Measurements from ENCODE around the gene KLHL29.

KLHL29 gene

DNA sequence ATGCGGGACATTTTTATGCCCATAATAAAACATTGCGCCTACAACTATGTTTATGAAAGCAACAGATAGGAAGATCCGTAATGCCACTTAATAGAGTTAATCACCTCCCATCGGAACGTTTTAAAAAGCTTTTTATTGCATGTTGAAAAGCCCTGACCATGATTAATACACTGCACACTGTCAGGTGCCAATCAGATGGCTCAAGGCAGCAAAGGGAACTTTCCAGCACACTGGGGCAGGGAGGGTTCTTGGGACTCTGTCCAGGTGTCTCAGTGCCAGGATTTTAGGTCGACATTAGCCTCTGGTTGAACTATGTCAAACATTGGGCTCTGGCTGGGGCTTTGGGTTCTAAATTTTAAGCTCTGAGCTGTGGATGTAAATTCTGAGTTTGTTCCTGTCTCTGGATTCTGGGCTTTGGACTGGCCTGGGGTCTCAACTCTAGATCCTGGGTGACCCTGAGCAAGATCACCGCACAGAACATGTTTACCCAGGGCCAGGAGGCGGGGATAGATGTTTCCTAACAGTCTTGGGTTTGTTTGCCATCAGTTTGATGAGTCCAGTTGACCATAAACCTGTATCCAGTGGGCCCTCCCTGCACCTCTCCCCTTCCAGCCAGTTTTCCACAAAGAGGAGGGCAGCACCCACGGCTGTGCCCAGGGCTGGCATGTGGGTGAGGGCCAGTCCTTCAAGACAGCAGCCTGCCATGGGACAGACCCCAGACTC, 279.2 kb downstream of the KLHL29 start:
- H3K4me3 ChIP-seq (ENCODE audit: low read depth, low read length): no peak overlapping the region

DNA sequence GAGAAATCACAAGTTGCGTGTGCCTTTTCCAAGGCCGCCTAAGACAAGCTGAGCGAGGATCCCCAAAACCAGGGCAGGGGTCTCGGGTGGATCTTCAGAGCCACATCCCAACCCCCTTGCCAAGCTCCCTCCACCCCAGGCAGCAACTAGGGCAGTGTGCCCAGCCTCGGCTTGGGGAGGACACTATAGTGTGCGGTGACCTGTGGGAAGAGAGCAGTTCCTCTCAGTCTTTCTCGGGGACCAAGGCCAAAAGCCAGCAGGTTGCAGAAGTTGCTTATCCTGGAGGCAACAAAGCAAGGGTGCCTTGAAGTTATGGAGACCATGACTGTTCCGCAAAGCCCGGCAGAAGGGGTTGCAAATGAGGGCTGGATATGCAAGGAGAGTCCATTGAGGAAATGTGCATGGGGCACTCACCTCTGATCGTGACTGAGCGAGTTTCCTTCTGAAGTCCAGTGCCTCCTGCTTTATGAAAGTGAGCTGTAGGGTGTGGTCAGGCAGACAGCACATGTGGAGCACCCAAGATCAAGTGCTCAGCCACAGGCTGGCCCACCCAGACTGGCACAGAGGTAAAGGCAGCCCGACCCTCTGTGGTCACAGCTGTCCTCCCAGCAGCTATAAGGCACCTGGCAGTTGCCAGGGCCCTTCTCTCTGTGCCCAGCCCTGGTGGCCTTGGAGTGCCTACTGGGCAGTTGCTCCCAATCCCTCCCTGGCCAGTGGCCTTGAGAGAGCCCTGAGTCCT, 281.4 kb downstream of the KLHL29 start:
- no peak overlapping the region for H3K4me3 ChIP-seq (ENCODE audit: low read depth, low read length)

DNA sequence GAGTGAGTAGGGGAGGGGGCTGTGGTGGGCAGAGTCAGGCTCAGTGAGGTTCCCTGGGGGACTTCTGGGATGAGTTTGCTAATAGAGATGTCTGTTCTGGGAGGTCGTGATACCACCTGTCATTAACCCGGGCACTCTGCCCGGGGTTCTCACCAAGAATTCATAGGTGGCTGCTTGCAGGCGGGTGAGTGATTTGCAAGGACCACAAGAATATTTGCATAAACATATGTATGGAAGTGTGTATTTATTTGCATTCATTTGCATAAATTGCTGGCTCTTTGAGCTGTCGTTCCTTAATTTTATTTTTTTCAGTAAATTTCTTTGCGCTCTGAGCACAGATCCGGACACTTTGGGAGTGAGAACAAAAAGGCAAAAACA, 282.0 kb downstream of the KLHL29 start:
- no peak overlapping the region for H3K4me3 ChIP-seq (ENCODE audit: low read depth, low read length)

DNA sequence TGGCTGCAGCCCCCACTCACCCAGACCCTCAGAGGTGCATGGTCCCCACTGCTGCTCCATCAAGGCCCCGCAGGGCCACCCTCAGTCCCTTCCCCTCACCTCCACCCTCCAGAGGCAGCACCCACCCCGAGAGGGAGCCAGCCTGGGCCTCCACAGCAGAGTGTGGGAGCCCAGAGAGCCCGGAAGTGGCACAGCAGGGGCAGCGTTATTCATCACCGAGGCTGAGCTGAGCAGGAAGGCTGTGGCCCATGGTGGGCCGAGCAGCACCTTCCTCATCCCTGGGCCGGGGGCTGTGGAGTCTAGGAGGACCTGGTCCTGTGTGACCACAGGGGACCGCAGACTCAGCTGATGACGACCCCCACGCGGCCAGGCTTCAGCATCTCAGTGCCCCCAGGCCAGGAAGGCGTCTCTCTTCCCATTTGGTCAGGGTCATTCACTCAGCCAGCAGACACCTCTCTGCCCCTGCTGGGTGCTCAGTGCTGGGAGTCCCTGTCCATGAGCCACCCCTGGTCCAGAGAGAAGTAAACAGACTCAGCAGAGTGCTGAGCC, 283.9 kb downstream of the KLHL29 start:
- no peak overlapping the region for H3K4me3 ChIP-seq (ENCODE audit: low read depth, low read length)

DNA sequence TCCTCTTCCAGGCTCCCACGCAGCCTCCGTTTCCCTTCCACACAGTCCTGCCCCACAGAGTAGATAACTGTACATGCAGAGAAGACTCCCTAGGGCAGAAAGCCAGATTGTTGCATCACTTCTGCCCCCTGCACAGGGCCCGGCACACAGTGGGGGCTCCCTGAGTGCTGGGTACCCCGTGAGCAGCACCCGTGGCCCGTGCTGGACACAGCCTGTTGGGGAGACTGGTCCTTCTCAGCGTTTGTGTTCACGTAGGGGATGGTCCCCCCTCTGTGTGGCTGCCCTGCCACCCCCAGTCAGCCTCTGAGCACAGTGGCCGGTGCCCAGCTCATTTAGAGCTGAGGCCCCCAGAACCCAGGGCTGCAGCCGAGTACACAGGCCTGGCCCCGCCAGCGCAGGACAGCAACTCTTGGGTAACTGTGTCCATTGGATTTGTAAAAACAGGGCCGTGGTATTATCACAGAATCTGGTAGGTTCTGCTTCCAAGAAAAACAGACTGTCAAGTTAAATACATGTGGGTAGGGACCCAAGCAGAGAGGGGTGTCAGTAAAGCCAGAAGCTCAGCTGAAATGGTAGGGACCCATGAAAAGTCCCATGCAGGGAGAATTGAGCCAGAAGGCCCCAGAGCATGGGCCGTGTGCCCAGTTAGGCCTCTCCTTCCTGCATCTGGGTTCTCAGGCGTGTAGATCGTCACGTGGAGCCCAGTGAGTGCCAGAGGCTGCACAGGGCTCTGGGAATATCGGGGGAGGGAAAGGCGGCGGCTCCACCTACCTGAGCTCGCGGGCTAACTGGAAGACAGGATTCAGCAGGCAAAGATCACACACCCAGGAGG, 284.6 kb downstream of the KLHL29 start:
- no peak overlapping the region for H3K4me3 ChIP-seq (ENCODE audit: low read depth, low read length)

DNA sequence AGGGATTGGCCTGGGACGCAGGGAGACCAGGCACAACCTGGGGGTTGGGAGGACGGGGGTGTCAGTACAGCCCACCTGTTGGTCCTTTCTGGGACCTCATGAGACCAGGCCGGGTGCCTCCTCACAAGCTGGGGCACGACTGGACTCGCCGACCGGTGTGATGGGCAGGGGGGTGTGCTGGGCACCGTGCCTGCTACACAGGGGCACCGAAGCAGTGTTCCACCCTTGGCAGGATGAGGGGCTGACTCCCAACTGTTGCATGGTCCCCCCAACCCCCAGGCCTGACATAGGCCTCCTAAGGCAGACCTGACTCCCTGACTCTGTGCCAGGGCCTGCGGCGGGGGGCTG, 285.2 kb downstream of the KLHL29 start:
- H3K4me3 ChIP-seq (ENCODE audit: low read depth, low read length): no peak overlapping the region

DNA sequence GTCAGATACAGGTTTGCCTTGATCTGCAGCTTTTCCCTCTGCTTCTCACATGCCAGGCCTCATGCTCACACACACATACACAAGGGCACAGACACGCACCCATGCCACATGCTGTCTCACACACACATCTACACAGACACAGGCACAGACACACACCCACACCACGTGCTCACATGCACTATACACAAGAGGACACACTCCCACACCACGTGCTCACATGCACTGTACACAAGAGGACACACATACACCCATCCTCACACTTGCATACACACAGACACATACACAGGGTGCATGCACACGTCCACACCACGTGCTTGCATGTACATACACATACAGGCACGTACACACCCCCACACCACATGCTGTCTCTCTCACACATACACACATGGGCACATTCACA, 288.1 kb downstream of the KLHL29 start:
- H3K4me3 ChIP-seq (ENCODE audit: low read depth, low read length): no peak overlapping the region

DNA sequence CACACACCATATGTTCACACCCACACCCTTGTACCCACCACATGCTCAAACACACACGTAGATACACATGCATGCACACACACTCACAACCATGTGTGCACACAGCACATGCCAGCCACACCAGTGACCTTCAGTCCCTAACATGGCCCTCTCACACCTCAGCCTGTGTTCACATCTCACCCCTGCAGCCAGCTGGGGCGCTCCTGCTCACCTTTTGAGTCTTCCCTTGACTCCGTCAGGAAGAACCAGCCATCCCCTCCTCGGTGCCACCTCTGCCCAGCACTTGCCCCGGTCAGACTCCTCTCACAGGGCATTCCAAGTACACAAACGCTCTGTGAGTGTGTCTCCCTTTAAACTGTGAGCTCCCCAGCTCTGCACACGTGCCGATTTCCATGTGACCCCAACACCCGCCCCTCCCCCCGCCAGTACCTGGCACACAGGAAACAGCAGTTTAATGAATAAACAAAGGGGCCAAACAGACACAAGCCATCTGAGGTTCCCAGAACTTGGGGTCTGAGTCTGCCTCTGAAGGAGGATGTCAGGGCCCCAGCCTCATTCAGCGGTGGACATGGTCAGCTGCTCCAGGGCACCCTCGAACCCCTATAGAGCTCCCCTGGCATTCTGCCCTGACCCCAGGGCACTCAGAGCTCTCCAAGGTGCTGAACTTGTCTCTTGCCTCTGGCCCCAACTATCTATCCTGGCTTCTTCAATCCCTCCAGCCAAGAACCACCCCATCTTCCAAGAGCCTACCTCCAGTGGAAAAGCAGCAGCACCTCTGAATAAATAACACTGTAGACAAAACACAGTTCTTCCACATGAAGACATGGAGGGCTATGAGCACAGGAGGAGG, 289.1 kb downstream of the KLHL29 start:
- H3K4me3 ChIP-seq (ENCODE audit: low read depth, low read length): no peak overlapping the region

DNA sequence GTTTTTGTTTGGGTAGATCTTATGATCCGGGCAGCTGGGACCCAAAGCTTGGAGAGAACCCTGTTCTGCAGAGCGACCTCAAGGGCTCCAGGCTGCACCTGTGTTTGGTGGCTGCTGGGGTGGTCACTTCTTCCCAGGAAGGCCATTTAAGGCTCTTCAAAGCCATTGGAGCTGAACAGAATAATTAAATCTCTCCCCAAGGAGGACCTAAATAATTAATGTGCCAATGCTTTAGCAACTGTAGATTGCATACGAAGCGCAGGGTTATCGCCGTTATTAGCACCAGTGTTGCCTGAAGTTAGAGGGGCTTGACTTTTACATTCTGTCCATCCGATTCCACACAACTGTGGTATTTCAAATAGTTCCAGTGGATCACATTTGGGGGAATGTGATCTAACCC, 290.5 kb downstream of the KLHL29 start:
- H3K4me3 ChIP-seq (ENCODE audit: low read depth, low read length): no peak overlapping the region

DNA sequence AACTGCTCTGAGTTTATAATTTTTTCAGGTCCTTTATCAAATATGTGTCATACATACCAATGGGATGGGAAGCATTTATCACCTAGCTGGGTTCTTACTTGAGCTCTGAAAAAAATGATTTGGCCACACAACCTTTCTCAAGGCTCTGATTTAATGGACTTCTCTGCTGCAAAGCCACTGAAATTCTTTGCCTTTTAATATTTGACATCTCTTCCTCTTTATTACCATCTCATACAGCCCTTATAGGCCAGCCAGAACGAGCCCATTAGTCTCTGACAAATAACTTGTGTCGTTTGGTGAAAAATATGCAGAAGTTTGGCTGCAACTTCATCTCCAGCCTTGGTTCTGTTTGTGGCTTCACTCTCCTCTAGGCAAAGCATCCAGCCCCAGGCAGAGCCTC, 292.9 kb downstream of the KLHL29 start:
- no peak overlapping the region for H3K4me3 ChIP-seq (ENCODE audit: low read depth, low read length)

DNA sequence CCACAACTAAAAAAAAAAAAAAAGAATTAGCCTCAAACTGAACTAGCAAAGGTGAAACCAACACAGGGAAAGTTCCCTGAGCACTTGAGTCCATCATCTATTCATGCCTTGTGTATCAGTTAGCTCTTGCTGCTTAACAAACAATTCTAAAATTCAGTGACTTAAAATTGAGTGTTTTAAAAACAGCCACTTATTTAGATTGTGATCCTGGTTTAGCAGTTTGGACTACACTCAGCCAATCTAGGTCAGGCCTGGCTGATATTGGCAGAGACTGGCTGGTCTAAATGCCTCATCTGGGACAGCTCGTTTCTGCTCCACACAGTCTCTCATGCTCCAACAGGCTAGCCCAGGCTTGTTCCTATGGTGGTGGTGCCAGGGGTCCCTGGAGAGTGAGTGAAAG, 294.1 kb downstream of the KLHL29 start:
- no peak overlapping the region for H3K4me3 ChIP-seq (ENCODE audit: low read depth, low read length)

DNA sequence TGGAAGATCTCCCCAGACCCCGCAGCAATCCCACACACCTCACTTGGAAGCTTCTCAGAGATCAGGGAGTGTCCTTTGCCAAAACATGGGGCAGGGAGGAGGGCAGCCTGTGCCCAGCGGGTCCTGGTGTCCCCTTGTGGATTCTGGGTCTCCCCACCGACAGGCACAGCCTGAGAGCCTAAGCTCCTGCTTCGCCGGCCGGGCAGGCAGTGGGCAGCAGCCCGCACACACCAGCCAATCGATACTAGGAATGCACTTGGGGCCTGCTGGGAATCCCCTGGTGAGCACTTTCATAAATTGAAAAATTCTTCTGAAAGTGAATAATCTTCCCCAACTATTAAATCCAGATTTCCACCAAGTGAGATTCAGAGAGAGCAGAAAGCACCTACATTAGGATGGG, 296.0 kb downstream of the KLHL29 start:
- no peak overlapping the region for H3K4me3 ChIP-seq (ENCODE audit: low read depth, low read length)

DNA sequence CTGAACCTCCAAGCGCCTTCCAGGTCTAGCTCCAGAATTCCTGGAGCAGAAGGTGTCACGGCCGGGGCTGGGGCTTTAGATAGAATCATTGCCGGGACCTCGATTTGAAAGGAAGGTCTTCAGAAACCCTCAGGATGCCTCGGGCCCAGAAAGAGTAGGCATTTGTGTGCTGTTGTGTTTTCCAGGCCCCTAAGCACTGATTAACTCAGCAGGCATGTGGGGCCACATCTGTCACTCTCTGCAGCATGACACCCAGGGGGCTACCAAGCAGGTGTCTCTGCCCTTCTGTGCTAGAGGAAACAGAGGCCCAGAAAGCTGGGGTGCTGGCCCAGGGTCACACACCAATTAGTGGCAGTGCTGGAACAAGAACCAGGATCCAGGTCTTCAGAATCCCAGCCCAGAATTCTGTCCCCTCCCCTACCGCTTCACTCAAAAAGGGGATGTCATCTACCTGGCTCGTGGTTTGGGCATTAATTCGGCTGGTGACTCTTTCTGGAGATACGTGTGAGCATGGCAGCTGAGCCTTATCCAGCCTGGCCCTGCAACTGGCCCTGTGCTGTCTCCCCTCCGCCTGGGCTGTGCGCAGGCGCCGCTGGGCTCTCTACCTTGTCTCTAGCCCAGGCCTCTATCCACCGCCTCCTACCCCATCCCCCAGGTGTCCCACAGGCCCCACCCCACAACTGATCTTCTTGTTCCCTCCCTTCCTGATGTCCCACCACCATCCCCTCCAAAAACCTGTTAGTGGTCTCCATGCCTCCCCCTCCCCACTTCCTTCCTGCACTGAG, 296.6 kb downstream of the KLHL29 start:
- H3K4me3 ChIP-seq (ENCODE audit: low read depth, low read length): no peak overlapping the region

DNA sequence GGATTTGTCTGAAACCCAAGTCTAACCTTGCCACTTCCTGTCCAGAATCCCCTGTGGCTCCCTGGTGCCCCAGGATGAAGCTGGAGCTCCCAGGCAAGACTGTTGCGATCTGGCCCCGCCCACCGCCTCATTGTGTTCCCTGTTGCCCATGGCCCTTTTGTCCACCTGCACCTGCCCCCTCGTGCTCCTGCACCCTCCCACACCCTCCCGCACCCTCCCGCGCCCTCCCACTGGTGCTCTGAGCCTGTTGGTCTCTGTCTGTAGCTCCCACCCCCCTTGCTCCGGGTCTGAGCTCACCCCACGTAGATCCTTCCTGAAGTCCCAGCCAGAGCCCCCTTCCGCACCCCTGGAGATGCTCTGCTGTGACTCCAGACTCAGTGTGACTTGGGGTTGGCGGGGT, 297.5 kb downstream of the KLHL29 start:
- H3K4me3 ChIP-seq (ENCODE audit: low read depth, low read length): no peak overlapping the region

DNA sequence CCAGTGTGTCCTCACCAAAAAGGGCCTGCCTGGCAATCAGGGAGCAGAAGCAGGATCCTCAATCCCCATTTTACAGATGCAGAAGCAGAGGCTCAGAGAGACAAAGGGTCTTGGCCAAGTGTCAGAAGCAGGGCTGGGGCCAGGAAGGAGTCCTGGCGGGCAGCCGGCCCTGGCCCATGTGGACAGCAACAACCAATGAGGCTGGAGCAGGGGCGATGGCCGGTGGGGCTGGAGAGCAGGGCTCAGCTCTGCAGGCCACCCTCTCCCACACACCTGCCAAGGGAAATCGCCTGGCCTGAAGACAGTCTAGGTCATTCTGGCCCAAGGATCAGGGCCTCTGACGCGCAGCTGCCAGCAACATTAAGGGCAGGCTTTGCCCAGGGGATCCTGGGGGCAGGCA, 298.0 kb downstream of the KLHL29 start:
- no peak overlapping the region for H3K4me3 ChIP-seq (ENCODE audit: low read depth, low read length)

DNA sequence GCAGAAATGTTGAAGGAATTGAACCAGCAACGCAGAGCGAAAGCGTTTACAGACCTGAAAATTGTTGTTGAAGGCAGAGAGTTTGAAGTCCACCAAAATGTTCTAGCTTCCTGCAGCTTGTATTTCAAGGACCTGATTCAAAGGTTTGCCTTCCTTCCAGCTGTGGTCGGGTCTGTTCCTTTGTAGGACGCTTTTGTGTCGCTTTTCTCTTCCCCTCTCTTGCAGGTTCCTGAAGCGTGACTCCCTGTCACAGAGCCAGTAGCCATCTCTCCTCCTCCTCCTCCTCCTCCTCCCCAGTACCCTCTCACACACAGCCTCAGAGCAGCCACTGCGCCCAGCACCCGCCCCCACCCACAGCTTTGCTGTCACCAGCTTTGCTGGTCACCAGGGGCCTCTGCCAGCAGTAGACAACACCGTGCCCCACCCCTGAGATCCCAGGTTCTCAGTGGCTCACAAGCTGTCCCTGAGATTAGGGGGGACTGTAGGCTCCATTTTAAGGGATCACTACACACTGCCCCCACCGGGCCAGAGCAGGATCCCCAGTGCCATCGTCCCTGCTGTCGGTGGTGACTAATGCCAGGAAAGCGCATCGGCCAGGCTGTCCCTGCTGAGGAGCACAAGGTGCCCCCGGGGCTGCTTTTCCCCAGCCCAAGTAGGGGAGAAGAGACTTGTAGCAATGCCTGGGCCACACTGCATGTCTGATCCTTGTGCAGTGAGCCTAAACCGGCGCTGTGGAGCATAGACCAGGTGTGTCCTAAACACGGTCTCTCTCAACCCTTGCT, 299.6 kb downstream of the KLHL29 start:
- no peak overlapping the region for H3K4me3 ChIP-seq (ENCODE audit: low read depth, low read length)

DNA sequence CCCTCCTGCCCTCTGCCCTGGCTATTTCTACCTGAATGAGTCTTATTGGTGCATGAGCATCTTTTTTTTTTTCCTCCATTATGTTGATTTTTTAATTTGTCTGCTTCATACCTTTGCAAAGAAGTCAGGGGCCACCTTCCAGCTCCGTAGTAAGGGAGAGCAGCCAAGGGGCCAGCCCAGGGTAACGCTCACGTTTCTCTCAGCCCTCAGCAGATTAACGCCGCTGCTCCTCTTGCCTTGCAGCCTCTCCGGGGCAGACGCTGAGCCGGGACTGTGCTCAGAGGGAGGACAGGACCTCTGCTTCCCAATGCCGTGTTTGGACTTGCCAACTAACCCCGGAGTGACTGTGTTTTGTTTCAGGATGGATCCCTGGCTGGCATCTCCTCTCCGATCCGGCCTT, 300.2 kb downstream of the KLHL29 start:
- no peak overlapping the region for H3K4me3 ChIP-seq (ENCODE audit: low read depth, low read length)

DNA sequence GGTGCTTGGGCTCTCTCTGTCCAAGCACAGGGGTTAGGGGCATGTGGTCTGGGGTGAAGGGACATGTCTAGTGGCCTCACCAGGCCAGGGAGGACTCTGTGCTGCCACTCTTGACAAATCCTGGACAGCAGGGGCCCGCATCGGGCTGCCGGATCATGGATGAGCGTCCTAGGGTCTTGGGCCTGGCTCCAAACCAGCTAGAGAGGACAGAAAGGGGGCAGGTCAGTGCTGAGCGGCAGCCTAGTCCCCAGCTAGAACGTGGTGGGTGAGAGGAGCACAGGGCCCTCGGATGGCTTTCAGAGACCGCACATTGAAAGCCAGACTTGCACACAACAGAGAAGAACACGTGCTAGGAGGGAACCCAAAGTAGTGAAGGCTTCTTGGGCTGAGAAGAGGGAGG, 300.7 kb downstream of the KLHL29 start:
- no peak overlapping the region for H3K4me3 ChIP-seq (ENCODE audit: low read depth, low read length)

DNA sequence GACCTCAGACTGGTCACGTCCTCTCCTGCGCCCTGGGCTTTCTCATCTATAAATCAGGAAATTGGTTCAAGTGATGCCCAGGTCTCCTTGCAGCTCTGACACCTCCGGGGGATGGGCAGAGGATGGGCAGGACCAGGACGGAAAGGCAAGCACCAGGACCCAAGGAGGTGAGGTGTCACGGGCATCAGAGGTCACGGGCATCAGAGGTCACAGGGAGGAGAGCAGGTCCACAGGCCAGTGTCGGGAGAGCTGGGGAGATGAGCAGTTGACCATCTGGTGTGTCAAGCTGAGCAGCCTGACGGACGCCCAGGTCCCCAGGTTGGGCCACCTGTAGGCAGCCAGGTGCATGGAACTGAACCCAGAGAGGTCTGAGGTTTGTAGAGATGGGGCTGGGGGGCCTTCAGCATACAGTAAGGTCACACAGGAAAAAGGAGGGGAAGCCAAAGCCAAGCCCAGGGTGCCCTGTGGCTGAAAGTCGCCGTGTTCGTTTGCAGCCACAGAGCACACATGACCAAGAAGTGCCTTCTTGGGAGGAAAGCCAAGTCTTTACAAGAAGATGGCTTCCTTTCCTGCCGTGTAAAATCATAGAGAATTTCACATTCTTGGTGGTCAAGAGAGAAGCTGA, 301.5 kb downstream of the KLHL29 start:
- H3K4me3 ChIP-seq (ENCODE audit: low read depth, low read length): no peak overlapping the region

Data from iPS-11a (cell line).